Upper lobe of right lung (tissue), 1 donor: ENCODE data around the gene PLK5. TPM values are rescaled to one million over a fixed set of nuclear protein-coding genes. Genes with fewer than 3 reads are reported as not detected.
A peak's percentile ranks its signal among the peaks of the same experiment; 100 is the strongest.
"Not testable (repeated sequence)": the region's sequence is repeated elsewhere in the genome, so short reads cannot be mapped to it uniquely, and the experiment has no call there.

Experiments used
- ATAC-seq: fragments of 200-7000 bp; cut with Tn5 transposase; one replicate; pipeline ENCODE4 v1.9.1; 2020; ENCODE audit warnings: mild to moderate bottlenecking, moderate library complexity
- DNase-seq: peaks from one replicate; pipeline ENCODE4 v3.0.0-alpha.2; 2020
- H3K27ac ChIP-seq: fragments of 200-600 bp; one replicate; pipeline ENCODE4 v1.8.0; 2022
- H3K27me3 ChIP-seq: fragments of 200-600 bp; one replicate; pipeline ENCODE4 v1.8.0; 2022; ENCODE audit warnings: mild to moderate bottlenecking
- H3K36me3 ChIP-seq: fragments of 200-600 bp; one replicate; pipeline ENCODE4 v1.8.0; 2022
- H3K4me1 ChIP-seq: fragments of 200-600 bp; one replicate; pipeline ENCODE4 v1.8.0; 2022
- H3K4me3 ChIP-seq: fragments of 200-600 bp; one replicate; pipeline ENCODE4 v1.8.0; 2022; ENCODE audit warnings: mild to moderate bottlenecking
- H3K9me3 ChIP-seq: fragments of 200-600 bp; one replicate; pipeline ENCODE4 v1.8.0; 2022
- CTCF ChIP-seq: fragments of 200-600 bp; IDR thresholded peaks from one replicate; pipeline ENCODE4 v1.8.0; 2022; ENCODE audit warnings: antibody characterized with exemption
- intact Hi-C: fragments of 100-400 bp; cut with DNase I; formaldehyde crosslinking; loops from one replicate; pipeline ENCODE4 v1.11.0; 2022
- long read RNA-seq: library from polyadenylated mRNA; unstranded; transcript quantifications from one replicate; pipeline ENCODE4 v2.0.0, GENCODE V29; 2021
- total RNA-seq: library from RNA; stranded (reverse); fragmentation: NEBNext Ultra II Directional; extraction: Animal tissue kit (Norgen Biotek cat#: 25700); gene quantifications from one replicate; pipeline ENCODE4 v1.2.1, GENCODE V29; 2021
- donor health status: DM: no; HTN: yes; CAD: no; lungs with severe emphysema.

PLK5 gene, protein sequence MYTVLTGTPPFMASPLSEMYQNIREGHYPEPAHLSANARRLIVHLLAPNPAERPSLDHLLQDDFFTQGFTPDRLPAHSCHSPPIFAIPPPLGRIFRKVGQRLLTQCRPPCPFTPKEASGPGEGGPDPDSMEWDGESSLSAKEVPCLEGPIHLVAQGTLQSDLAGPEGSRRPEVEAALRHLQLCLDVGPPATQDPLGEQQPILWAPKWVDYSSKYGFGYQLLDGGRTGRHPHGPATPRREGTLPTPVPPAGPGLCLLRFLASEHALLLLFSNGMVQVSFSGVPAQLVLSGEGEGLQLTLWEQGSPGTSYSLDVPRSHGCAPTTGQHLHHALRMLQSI
- total RNA-seq: not detected
- long read RNA-seq: 0 reads

GRCh38 chr19:1523412-1524286 is at the start of gene PLK5:
Gene PLK5 (plus strand): TSS chr19:1524077. CDS start chr19:1526997, 2,920 bp downstream.
- Histone ChIP-seq H3K27ac (no peak within 1 kb of the TSS), H3K4me3 (no peak within 1 kb of the TSS), H3K27me3 (peaks cover 48% of the 10 kb centered on the region), H3K36me3 (no peaks in the 10 kb centered on the region), H3K9me3 (no peaks in the 10 kb centered on the region), H3K4me1 (no peaks in the 10 kb centered on the region)
- no peak for TF ChIP-seq CTCF
- intact Hi-C loops: no loop called here
- DNase-seq: no peak
- ATAC-seq: no peak

GRCh38 chr19:1474765-1475351 is 49.0 kb upstream of the PLK5 start:
- Histone ChIP-seq H3K27me3 (peaks cover 40% of the 10 kb centered on the region), H3K27ac (no peak overlapping the region), H3K4me1 (peaks cover 28% of the 10 kb centered on the region), H3K36me3 (no peaks in the 10 kb centered on the region), H3K4me3 (no peak overlapping the region), H3K9me3 (no peaks in the 10 kb centered on the region)
- DNase-seq (no peak), ATAC-seq (no peak)
- intact Hi-C loops: no loop called here
- TF ChIP-seq CTCF: no peak

- intact Hi-C loops: no loop called here
Observed at GRCh38 chr19:1475751-1476437, 48.0 kb upstream of the PLK5 start.

GRCh38 chr19:1477056-1477455 is 46.8 kb upstream of the PLK5 start:
- H3K36me3 ChIP-seq, DNase-seq, ATAC-seq, H3K27ac ChIP-seq, intact Hi-C loops, H3K4me3 ChIP-seq, H3K9me3 ChIP-seq: not testable (repeated sequence)
- Histone ChIP-seq H3K27me3 (peaks cover 18% of the 10 kb centered on the region), H3K4me1 (peaks cover 11% of the 10 kb centered on the region)

More at GRCh38 chr19:1475751-1476437, 48.0 kb upstream of the PLK5 start:
- Histone ChIP-seq H3K36me3 (no peaks in the 10 kb centered on the region), H3K9me3 (no peaks in the 10 kb centered on the region), H3K27me3 (peaks cover 30% of the 10 kb centered on the region), H3K27ac (no peak overlapping the region), H3K4me3 (no peak overlapping the region), H3K4me1 (peaks cover 17% of the 10 kb centered on the region)
- ATAC-seq (no peak), DNase-seq (no peak)
- no peak for TF ChIP-seq CTCF

- intact Hi-C loops: no loop called here
Observed at GRCh38 chr19:1478934-1479707, 44.8 kb upstream of the PLK5 start, which contains the start of gene C19orf25. Gene C19orf25 (minus strand): TSS chr19:1479215. CDS start chr19:1478903, 312 bp downstream.

More at GRCh38 chr19:1478934-1479707, 44.8 kb upstream of the PLK5 start, which contains the start of gene C19orf25:
- no peaks in the 10 kb centered on the region for H3K9me3 ChIP-seq
- H3K4me1 ChIP-seq: peaks cover 11% of the 10 kb centered on the region
- peak within 1 kb of the TSS; percentile 80 for H3K27ac ChIP-seq
- no peak for TF ChIP-seq CTCF
- H3K4me3 ChIP-seq: peak within 1 kb of the TSS; percentile 97
- no peaks in the 10 kb centered on the region for H3K27me3 ChIP-seq
- ATAC-seq: peak; percentile 96
- no peaks in the 10 kb centered on the region for H3K36me3 ChIP-seq
- DNase-seq: peak; percentile 98
